SU-DHL-6 (cell line): ENCODE results near the gene PPFIBP2.

ENCODE experiments used
- EZH2phosphoT487 ChIP-seq: fragments of 200-600 bp; sonication (generic), shearing (Covaris generic); conservative IDR thresholded peaks from 2 replicates; pipeline ENCODE4 v1.6.1; 2018; ENCODE audit warnings: mild to moderate bottlenecking, antibody characterized with exemption, low read length, moderate library complexity, mixed read lengths
- TF ChIP-seq, protein P1 (sequence below): fragments of 200-600 bp; sonication (generic); IDR thresholded peaks from one replicate; pipeline ENCODE4 v1.5.1; 2017; ENCODE audit warnings: antibody characterized with exemption, mild to moderate bottlenecking, low read length, moderate library complexity; ENCODE audit not compliant: insufficient read depth, poor library complexity, severe bottlenecking

DNA sequence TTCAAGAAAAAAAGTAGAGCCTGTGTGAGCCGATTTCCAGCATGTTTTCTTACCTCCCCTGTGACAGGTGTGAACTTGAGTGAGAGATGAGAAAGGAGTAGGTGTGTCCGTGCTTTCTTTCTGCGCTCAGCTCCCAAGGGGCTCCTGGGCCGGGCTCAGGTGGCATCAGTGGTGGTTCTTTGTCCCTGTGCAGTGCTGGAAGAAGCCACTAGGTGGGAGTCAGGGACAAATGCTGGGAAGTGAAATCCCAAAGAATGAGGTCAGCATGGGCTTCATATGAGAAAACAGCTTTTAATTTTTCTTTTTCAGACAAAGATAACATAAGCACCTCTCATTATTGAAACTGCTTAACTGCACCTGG lies 57.8 kb downstream of the PPFIBP2 start:
- TF ChIP-seq, protein P1, sequence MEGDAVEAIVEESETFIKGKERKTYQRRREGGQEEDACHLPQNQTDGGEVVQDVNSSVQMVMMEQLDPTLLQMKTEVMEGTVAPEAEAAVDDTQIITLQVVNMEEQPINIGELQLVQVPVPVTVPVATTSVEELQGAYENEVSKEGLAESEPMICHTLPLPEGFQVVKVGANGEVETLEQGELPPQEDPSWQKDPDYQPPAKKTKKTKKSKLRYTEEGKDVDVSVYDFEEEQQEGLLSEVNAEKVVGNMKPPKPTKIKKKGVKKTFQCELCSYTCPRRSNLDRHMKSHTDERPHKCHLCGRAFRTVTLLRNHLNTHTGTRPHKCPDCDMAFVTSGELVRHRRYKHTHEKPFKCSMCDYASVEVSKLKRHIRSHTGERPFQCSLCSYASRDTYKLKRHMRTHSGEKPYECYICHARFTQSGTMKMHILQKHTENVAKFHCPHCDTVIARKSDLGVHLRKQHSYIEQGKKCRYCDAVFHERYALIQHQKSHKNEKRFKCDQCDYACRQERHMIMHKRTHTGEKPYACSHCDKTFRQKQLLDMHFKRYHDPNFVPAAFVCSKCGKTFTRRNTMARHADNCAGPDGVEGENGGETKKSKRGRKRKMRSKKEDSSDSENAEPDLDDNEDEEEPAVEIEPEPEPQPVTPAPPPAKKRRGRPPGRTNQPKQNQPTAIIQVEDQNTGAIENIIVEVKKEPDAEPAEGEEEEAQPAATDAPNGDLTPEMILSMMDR = peak; percentile 39
- no peak for TF ChIP-seq EZH2phosphoT487
